ENCODE data around the gene LGR4. TPM values are rescaled to one million over a fixed set of nuclear protein-coding genes. Genes with fewer than 3 reads are reported as not detected.

Gene LGR4
- total and polyA plus RNA-seq, 2 of the 13 experiments (the other 11 are each of a cell fraction or from before 2014, with no cell fraction given) = 42.1 to 68.7 TPM

DNA sequence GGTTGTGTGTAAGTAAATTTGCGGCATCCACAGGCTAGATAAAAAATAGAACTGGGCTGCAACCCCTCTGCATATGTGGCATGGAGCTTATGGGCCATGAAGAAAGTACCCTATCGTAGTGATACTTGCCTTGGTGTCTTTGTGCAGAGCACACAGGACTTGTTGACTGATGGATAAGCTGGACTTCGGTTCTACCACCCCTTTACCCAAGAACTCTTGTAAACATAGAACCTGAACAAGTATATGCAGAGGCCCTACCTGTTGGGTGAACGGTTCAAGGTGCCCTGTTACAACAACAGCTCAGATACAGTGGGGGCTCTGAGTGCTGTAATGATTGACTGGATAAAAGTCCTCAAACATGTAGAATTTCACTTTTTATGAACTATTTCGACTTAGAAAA, 3.0 kb upstream of the LGR4 start (continued):
- TF ChIP-seq ZNF878 (CRISPR knock-in tag; IDR thresholded peaks at IDR 0.05) = no peak
- TF ChIP-seq, protein P1, sequence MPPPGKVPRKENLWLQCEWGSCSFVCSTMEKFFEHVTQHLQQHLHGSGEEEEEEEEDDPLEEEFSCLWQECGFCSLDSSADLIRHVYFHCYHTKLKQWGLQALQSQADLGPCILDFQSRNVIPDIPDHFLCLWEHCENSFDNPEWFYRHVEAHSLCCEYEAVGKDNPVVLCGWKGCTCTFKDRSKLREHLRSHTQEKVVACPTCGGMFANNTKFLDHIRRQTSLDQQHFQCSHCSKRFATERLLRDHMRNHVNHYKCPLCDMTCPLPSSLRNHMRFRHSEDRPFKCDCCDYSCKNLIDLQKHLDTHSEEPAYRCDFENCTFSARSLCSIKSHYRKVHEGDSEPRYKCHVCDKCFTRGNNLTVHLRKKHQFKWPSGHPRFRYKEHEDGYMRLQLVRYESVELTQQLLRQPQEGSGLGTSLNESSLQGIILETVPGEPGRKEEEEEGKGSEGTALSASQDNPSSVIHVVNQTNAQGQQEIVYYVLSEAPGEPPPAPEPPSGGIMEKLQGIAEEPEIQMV (CRISPR knock-in tag; IDR thresholded peaks at IDR 0.05; ENCODE audit: low read depth) = peak; percentile 54; the same call in 1 of the 2 replicates
- TF ChIP-seq, protein P2, sequence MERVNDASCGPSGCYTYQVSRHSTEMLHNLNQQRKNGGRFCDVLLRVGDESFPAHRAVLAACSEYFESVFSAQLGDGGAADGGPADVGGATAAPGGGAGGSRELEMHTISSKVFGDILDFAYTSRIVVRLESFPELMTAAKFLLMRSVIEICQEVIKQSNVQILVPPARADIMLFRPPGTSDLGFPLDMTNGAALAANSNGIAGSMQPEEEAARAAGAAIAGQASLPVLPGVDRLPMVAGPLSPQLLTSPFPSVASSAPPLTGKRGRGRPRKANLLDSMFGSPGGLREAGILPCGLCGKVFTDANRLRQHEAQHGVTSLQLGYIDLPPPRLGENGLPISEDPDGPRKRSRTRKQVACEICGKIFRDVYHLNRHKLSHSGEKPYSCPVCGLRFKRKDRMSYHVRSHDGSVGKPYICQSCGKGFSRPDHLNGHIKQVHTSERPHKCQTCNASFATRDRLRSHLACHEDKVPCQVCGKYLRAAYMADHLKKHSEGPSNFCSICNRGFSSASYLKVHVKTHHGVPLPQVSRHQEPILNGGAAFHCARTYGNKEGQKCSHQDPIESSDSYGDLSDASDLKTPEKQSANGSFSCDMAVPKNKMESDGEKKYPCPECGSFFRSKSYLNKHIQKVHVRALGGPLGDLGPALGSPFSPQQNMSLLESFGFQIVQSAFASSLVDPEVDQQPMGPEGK (CRISPR knock-in tag; IDR thresholded peaks at IDR 0.05) = peak; percentile 83
- TF ChIP-seq CC2D1A (CRISPR knock-in tag; IDR thresholded peaks at IDR 0.05) = no peak
- no peak for TF ChIP-seq ZNF33B (CRISPR knock-in tag; IDR thresholded peaks at IDR 0.05)
- no peak for TF ChIP-seq EEA1 (CRISPR knock-in tag; IDR thresholded peaks at IDR 0.05; ENCODE audit: borderline replicate concordance)
- peak; percentile 70; the same call in 1 of the 2 replicates for TF ChIP-seq SIX4 (CRISPR knock-in tag; IDR thresholded peaks at IDR 0.05)
- no peak for TF ChIP-seq MEF2D (CRISPR knock-in tag; IDR thresholded peaks at IDR 0.05)
- no peak for TF ChIP-seq ARID2 (CRISPR knock-in tag; IDR thresholded peaks at IDR 0.05; ENCODE audit: borderline replicate concordance)
- no peak for TF ChIP-seq KLF12 (CRISPR knock-in tag; IDR thresholded peaks at IDR 0.05; ENCODE audit: borderline replicate concordance)
- TF ChIP-seq ZNF205 (CRISPR knock-in tag; IDR thresholded peaks at IDR 0.05) = 0 out of 2 replicates have a peak, but pooled peaks have one; percentile 62
- TF ChIP-seq MTA3 (CRISPR knock-in tag; IDR thresholded peaks at IDR 0.05) = no peak
- peak; percentile 62 for TF ChIP-seq ZFX (CRISPR knock-in tag; IDR thresholded peaks at IDR 0.05; ENCODE audit: low read depth)
- TF ChIP-seq, protein P3, sequence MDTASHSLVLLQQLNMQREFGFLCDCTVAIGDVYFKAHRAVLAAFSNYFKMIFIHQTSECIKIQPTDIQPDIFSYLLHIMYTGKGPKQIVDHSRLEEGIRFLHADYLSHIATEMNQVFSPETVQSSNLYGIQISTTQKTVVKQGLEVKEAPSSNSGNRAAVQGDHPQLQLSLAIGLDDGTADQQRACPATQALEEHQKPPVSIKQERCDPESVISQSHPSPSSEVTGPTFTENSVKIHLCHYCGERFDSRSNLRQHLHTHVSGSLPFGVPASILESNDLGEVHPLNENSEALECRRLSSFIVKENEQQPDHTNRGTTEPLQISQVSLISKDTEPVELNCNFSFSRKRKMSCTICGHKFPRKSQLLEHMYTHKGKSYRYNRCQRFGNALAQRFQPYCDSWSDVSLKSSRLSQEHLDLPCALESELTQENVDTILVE (CRISPR knock-in tag; IDR thresholded peaks at IDR 0.05) = peak; percentile 68; the same call in 1 of the 2 replicates
- TF ChIP-seq ZNF496 (CRISPR knock-in tag; IDR thresholded peaks at IDR 0.05; ENCODE audit: insufficient replicate concordance) = no peak
- TF ChIP-seq TP53 (CRISPR knock-in tag; conservative IDR thresholded peaks at IDR 0.05) = 0 out of 2 replicates have a peak, but pooled peaks have one; percentile 12
- TF ChIP-seq ZNF563 (CRISPR knock-in tag; IDR thresholded peaks at IDR 0.05) = no peak
- TF ChIP-seq NCOR1 (IDR thresholded peaks at IDR 0.05; ENCODE audit: borderline replicate concordance, low read length) = peak; percentile 68; the same call in 1 of the 2 replicates
- TF ChIP-seq NBN (conservative IDR thresholded peaks at IDR 0.05) = no peak
- 0 out of 2 replicates have a peak, but pooled peaks have one; percentile 45 for TF ChIP-seq KAT8 (CRISPR knock-in tag; IDR thresholded peaks at IDR 0.05)
- no peak for TF ChIP-seq ZNF776 (CRISPR knock-in tag; IDR thresholded peaks at IDR 0.05)
- peak; percentile 64; the same call in 1 of the 2 replicates for TF ChIP-seq ZNF652 (CRISPR knock-in tag; IDR thresholded peaks at IDR 0.05; ENCODE audit: borderline replicate concordance, low read depth)
- no peak for TF ChIP-seq ZNF564 (CRISPR knock-in tag; IDR thresholded peaks at IDR 0.05)
- TF ChIP-seq AGO2 (optimal IDR thresholded peaks at IDR 0.05; ENCODE audit: low read depth, low read length) = no peak
- TF ChIP-seq MAFF (IDR thresholded peaks at IDR 0.05; ENCODE audit: low read depth, low read length) = no peak
- TF ChIP-seq FOXA3 (CRISPR knock-in tag; IDR thresholded peaks at IDR 0.05) = peak; percentile 97
- TF ChIP-seq ZNF773 (CRISPR knock-in tag; IDR thresholded peaks at IDR 0.05; ENCODE audit: borderline replicate concordance) = no peak

Measured in HepG2 (cell line).